T-helper 1 cell (primary cell): Measurements from ENCODE around the gene CHST3.

ENCODE experiments used
- DNase-seq, 5 donors: peaks; one replicate each; pipeline ENCODE4 v3.0.0-alpha.2; 2012 to 2020

CHST3 gene

GRCh38 chr10:71995887-71996575, 31.8 kb downstream of the CHST3 start:
- DNase-seq, result no peak

DNA sequence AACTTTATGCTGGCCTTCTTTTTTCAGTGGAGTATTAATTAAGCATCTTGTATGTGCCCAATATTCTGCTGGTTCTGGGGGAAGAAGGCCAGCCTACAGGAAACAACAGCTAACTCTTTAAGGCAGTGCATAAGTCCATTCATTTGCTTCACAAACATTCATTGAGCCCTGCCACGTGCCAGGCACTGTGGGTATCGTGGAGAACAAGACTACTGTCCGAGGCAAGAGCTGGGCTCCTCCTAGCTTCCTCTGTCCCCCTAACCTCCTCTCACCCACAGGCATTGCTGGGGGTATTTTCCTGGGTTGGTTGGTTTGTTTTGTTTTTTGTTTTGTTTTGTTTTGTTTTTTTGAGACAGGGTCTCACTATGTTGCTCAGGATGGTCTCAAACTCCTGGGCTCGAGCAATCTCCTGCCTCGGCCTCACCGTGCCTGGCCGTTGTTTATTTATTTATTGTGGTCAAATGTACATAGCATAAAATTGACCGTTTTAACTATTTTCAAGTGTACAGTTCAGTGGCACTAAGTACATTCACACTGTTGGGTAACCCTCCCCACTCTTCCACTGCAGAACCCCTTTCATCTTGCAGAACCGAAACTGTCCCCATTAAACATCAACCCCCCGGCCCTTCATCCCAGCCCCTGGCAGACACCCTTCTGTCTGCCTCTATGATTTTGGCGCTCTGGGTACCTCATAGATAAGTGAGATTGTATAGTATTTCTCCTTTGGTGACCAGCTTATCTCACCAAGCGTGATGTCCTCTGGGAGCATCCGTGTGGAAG, 32.6 kb downstream of the CHST3 start:
- no peak for DNase-seq

DNA sequence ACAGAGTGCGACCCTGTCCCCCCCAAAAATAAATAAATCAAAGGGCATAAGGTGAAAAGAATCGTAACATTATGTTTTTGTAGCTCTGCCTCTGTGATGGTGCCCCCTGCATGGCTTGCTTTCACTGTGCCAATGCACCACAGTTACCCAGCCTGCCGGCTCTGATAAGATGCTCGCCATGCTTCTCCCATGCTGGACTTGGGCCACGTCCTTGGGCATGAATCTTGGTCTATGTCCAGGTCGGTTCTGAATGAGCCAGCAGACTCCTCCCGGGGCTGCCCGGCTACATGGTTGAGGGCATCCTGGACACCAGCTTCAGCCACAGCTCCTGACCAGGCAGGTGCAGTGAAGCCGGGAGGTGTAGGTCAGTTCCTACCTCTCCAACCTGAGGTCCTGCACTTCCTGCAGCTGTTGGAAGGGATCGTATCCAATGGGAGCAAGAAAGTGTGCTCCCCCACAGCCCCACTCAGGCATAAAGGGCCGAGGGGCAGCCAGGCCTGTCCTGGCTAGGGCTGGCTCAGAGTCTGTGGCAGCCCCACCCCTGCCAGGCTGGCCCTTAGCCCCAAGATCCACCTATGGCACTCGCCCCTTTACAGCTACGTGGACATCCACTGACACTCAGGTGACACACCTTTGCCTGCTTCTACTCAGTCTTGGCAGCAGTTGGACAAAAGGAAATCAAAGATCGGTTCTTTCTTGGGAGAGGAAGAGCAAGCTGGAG, 34.1 kb downstream of the CHST3 start:
- DNase-seq, result no peak

DNA sequence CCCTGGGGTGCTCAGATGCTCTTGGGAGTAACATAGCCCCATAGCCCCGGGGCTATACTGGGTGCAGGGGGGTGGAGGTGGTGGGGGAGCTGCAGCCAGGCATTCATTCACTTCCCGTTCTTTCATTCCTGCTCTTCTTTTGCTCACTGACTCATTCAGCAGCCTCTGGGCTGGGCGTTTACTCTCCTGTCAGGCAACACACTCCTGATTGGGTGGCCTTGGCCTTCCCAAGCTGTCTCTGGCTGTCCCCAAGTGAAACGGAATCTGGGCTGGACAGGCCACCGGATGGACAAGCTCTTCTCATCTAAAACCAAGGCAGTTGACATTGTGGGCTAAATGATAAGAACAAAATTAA, 34.6 kb downstream of the CHST3 start:
- no peak for DNase-seq

DNA sequence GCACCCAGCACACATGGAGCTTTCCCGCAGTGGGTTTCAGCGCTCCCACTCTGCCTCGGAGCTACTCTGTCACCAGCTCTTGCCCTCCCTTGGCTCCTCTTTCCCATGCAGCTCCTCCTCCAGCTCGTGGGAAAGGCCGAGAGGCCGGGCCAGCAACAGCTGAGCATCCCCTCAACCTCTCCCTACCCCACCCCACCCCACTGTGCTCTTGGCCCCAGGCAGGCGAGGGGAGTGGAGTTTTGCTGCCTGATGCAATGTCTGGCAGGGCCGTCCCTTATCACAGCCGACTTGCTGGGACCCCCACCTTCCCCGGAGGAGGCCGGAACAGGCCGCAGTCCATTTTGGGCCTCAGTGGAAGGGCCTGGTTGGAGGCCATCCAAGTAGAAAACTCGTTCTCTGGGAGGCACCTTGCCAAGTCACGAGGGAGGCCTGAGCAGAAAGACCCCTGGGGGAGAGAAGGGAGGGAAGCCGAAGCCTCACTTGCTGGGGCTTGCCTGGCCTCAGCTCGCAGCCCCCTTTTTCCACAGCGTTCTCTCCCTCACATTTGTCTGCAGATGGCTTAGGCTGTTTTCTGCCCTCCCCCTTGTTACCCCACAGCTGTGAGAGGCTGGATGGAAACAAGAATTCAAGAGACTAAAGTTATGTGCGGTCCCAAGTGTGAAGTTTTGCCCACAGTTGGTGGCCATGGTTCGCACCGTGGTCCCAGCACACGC, 35.3 kb downstream of the CHST3 start:
- DNase-seq, result no peak

DNA sequence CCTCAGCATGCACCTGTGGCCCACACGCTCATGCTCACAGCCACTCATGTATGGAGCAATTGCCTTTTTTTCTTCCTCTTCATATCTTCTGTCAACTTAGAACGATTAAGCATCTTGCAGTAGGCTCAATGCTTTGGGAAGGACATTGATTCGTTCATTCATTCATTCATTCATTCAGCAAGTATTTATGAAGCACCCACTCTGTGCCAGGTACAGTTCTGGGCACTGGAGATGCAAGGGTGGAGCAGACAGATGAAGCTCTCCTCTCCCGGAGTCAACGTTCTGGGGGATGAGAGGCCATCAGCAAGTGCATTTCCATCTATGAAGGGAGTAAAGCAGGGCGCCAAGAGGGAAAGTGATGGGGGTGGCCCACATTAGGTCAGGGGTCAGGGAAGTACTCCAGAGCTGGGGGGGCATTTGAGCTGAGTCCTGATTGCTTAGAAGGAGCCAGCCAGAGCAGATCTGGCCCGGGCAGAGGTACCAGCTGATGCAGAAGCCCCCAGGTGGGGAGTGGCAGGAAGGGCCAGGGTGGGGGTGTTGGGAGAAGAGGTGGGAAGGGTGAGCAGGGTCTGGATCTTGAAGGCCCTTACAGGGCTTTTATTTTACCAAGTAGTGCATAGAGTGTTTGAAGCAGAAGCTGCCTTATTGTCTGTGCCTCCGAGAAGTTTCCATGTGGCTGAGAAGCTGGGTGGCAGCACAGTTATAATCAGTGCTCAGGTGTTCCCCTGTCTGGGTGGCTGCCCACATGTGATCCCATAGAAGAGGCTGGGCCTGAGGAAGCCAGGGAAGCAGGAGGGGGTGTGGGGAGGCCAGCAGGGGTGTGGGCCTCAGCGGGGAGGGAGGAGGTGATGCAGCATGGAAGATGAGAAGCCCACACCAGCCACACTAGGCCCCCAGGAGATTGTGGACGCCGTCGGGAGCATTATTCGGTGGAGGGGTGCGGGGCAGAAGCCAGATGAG, 36.2 kb downstream of the CHST3 start:
- DNase-seq, result no peak

GRCh38 chr10:72001033-72001395, 36.8 kb downstream of the CHST3 start:
- DNase-seq, result no peak

DNA sequence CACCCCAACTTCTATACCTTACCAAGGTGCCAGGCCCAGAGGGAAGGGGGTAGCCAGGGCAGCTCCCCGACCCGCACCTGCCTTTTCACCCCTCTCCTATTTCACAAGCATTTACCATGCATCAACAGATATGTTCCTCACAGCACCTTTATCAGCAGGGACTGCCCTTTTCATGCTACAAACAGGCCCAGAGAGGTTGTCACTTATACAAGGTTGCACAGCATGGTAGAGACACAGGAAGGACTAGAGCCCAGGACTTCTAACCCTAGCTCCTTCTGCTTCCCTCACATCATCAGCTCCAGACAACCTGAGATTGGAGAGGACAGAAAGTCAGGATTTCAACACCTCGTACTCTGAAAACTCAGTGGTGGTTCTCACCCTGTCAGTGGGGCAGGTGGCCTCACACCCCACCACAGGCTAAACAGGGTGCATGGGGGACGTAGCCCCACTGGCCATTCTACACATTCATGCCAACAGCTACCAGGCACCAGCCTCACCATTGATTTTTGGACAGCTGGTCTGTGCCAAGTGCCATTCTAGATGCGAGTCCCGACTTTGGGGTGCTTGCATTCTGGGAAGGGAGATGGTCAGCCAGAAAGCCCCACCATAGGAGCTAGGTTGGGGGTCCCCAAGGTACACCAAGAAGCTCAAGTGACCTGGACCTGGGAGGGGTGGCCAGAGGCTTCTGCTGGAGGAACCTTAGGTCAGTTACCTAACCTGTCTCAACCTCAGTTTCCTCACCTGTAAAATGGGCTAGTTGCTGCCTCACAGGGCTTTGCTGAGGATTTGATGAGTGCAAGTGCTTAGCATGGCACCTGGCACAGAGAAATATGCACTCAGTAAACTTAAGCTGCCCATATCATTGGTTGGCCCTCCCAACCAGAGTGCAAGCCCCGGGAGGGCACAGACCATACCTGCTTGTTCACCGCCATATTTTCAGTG, 38.4 kb downstream of the CHST3 start:
- DNase-seq, result no peak

- DNase-seq, result no peak
These were observed 41.8 kb downstream of the CHST3 start for GRCh38 chr10:72006026-72006425.

GRCh38 chr10:72007246-72007892, 43.2 kb downstream of the CHST3 start:
- no peak for DNase-seq

DNA sequence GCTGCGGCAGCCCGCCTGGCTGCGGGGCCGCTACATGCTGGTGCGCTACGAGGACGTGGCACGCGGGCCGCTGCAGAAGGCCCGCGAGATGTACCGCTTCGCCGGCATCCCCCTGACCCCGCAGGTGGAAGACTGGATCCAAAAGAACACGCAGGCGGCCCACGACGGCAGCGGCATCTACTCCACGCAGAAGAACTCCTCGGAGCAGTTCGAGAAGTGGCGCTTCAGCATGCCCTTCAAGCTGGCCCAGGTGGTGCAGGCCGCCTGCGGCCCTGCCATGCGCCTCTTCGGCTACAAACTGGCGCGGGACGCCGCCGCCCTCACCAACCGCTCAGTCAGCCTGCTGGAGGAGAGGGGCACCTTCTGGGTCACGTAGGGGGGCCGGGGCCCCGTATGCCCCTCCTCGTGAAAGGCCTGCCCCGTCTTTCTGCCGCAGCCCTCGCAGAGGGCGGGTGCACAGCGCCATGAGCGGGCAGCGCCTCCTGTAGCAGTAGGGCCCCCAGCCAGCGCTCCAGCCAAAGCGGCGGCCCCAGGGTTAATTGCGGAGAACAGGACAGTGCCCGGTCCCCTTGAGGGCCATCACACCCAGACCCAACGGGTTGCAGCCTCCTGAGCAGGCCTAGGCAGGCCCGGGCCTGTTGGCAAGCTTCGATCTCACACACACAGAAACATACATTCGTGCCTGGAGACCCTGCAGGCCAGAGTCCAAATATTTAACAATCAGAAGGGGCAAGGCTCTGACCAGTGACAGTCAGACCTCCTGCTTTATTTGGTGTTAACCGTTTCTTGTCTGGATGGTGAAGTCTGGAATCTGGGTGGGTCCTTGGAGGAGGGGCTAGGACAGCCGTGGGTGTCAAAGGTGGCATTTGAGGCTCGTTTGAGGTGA, 44.1 kb downstream of the CHST3 start:
- no peak for DNase-seq

- DNase-seq, result no peak
These were observed 44.8 kb downstream of the CHST3 start for GRCh38 chr10:72009051-72009424.

GRCh38 chr10:72009425-72010081, 45.4 kb downstream of the CHST3 start:
- DNase-seq, result no peak

GRCh38 chr10:72010234-72010973, 46.2 kb downstream of the CHST3 start:
- DNase-seq, result no peak

DNA sequence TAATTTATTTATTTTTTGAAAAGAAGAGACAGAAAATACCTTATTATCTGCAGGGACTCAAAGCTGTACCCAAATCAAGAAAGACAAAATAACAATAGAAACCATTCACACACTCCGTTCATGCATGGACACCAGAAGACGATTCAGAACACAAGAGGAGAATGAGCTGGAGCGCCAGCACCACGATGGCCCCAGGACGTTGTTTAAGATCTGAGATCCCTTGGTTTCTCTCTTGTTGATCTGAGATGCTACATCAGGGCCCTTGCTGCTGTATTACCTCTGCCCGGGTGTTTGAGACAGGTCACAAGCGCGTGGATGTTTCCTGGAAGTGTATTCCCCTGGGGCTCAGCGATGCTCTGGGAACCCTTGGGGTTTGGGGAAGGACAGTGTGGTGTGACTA, 46.8 kb downstream of the CHST3 start:
- no peak for DNase-seq

GRCh38 chr10:72011468-72011867, 47.3 kb downstream of the CHST3 start:
- DNase-seq, result no peak

DNA sequence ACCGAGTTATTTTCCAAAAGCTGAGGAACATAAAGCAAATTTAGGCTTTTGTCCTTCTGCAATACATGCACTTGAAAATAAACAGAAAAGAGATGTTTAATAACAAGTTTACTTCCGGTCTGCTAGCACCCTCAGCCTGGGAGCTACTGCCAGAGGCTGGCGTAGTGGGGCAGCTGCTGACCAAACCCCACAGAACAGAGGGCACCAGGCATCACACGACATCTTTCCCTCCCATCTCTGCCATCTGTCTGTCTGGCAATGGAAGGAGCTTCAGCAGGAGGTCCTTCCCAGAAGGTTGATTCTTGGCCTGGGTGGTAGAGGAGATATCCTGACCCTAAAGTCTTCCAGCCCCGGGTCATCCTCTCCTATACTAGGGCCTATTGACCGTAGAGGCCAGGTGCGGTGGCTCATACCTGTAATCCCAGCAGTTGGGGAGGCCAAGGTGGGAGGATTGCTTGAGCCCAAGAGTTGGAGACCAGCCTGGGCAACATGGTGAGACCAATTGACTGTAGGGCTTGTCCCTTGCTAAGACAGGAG, 47.8 kb downstream of the CHST3 start:
- DNase-seq, result no peak

DNA sequence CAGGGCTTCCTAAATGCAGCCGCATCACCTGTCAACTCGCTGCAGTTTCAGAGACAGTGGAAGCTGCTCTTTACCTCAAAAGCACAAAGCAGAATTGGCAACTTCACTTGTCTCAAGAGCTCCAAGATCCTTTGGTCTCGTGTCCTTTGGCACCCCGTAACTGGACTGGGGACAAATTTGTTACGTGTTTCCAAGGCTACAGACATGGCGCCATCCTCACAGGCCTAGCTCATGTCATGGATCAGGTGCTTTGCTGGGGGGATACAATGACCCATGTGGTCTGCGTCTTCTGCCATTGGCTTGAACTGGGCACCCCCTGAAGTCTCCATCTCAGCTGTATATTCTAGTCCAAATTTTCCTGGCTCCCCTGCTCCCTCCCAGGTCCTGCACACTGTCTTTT, 48.6 kb downstream of the CHST3 start:
- DNase-seq, result no peak
